Stimulated activated CD8-positive, alpha-beta memory T cell treated with anti-CD3 and anti-CD28 coated beads, Interleukin-15, amount 100 ng/mL, for 4 hours (primary cell): ENCODE measurements around the gene RAD23B.
"Not testable (repeated sequence)": the region's sequence is repeated elsewhere in the genome, so short reads cannot be mapped to it uniquely, and the experiment has no call there.

ENCODE experiments used
- DNase-seq, 2 donors: peaks; one replicate each; pipeline ENCODE4 v3.0.0-alpha.2; 2020; ENCODE audit warnings: low read depth in 2 of 2

The RAD23B gene

DNA sequence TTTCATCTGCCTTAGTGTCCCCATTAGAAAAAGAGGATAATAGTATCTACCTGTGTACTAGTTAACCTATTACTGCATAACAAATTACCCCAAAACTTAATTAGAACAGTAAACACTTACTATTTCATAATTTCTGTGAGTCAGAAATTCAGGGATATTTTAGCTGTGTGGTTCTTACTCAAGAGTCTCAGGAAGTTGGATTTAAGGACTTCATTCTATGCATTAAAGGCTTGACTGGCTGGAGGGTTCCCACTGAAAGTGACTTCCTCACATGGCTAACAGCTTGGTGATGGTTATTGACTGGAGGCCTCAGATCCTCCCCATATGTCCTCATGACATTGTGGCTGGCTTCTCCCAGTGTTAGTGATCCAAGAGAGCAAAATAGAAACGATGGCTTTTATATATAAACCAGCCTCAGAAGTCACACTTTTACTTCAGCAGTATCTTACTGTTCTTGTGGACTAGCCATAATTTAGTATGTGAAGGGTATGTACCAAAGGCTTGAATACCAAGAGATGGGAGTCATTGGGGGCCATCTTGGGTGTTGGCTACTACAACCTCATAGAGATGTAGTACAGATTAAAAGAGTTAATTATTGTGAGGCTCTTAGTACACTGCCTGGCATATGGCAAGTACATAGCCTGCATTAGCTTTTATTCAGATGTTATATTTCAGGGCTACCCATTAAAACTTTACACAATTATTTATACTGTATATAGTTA lies 9.9 kb downstream of the RAD23B start:
- DNase-seq, result no peak

DNA sequence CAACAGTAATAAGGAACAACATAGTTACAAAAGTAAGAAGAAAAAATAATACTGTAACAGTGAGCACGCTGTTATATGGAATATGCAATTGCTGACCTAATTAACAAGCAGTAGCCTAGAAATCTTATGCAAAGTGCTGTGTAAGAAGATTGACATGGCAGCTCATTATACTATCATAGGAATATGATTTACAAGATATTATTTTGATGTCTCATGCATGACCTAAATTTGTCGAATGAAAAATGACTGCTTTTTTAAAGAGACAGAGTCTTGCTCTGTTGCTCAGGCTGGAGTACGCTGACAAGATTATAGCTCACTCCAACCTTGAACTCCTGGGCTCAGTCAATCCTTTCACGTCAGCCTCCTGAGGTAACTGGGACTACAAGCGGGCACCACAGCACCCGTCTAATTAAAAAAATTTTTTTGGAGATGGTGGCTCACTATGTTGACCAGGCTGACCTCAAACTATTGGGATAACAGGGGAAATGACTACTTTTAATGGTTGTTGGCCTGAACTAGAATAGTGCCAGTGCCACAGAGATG lies 10.5 kb downstream of the RAD23B start:
- no peak for DNase-seq

DNA sequence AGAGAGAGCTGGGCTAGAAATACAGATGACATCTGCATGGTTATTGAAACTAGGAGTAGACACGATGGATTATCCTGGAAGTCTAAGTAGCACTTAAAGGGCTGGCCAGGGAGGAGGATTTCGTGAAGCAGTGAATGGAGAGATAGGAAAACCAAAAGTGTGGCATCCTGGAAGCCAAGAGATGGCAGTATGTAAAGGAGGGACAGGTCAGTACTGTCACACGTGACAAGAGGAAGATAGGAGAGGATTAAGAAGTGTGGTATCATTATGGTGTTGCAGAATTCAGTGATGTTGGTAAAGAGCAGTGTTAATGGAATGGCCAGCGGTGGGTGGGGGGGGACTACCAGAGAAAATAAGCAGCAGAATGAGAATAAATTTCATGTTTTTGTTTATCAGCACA lies 11.7 kb downstream of the RAD23B start:
- no peak for DNase-seq

- no peak for DNase-seq
Measured at GRCh38 chr9:107295995-107296394, 12.9 kb downstream of the RAD23B start.

DNA sequence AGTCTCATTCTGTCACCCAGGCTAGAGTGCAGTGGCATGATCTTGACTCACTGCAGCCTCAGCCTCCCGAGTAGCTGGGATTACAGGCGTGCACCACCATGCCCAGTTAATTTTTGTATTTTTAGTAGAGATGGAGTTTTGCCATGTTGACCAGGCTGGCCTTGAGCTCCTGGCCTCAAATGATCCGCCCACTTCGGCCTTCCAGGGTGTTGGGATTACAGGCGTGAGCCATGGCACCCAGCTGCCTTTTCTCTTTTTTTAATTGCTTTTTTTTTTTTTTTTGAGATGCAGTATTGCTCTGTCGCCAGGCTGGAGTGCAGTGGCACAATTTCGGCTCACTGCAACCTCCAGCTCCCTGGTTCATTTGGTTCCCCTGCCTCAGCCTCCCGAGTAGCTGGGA lies 13.5 kb downstream of the RAD23B start:
- not testable (repeated sequence) for DNase-seq

DNA sequence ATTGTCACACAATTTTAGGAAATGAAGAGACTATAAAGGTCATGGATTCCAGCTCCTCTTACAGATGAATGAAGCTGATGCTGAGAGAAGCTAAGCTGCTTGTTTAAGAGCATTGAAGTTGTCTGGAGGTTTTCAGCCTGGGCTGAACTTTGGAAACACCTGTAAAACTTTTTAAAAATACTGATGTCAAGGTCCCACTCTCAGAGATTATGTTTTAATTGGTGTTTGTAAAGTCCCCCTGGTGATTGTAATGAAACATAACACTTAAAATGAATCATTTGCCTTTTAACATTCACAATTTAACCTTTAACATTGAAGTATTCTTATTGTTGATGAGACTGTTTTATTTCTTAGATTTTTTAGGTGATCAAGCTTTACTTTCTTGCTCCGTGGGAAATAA lies 16.4 kb downstream of the RAD23B start:
- no peak for DNase-seq

DNA sequence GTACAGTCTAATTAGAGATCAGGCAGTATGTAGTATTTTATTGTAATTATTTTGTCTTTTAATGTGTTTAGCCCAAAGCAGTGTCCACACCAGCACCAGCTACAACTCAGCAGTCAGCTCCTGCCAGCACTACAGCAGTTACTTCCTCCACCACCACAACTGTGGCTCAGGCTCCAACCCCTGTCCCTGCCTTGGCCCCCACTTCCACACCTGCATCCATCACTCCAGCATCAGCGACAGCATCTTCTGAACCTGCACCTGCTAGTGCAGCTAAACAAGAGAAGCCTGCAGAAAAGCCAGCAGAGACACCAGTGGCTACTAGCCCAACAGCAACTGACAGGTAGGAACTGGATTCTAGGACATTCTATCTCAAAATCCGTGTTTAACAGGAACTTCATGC lies 23.2 kb downstream of the RAD23B start:
- DNase-seq, result no peak

DNA sequence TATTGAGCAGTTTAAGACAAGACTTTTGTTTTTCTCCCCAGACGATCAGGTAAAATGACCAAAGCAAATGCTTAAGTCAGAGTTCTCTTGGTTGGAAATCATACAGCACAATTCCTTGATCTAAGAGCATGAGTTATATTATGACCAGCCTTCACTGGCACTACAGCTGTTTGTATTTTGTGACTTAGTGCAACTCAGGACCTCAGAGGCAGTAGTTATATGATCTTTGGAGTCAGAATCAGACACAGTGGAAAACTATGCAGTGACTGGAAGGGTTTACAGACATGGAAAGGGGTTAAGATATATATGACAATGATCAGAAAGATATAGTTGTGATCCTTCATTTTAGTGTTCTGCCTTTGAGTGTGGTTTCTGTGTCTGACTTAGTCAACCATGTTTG lies 24.3 kb downstream of the RAD23B start:
- DNase-seq, result no peak

DNA sequence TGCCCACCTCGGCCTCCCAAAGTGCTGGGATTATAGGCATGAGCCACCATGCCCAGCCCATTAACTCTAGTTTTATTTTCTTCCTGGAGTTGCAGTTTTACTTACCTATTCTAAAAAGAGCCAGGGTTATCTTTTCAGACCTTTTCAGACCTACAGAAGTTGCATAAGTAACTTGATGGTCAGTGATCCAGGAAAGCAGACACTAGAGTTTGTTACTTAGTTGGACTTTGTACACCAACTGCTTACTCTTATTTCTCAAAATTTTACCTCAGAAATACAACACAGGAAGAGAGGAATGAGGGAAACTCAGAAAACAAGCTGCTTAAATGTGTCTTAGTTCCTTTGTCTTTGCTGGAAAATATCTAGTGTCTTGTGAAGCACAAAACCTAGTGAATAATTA lies 25.4 kb downstream of the RAD23B start:
- DNase-seq, result no peak

- DNase-seq, result no peak
Measured at GRCh38 chr9:107309271-107309670, 26.2 kb downstream of the RAD23B start.

GRCh38 chr9:107312376-107313050 lies 29.4 kb downstream of the RAD23B start:
- DNase-seq, result no peak

DNA sequence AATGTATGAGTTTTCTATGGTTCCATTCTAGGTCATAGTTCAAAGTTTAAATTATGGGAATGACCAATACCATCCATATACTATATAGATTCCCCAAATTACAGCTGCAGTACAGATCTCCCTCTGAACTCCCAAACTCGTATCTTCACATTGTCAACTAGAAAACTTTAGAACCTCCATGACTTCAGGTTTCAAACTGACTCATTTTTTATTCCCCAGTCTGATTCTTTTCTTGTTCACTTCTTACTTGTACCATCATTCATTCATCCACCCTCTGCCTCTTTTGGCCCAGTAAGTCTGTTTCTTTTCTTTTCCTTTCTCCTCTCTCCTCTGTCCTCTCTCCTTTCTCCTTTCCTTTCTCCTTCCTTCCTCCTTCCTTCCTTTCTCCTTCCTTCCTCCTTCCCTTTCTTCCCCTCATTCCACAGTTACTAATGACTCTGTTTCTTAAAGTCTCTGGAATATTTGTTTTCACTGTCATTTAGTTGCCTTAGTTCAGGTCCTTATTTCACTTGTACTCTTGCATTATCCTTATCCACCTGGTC lies 30.5 kb downstream of the RAD23B start:
- no peak for DNase-seq

DNA sequence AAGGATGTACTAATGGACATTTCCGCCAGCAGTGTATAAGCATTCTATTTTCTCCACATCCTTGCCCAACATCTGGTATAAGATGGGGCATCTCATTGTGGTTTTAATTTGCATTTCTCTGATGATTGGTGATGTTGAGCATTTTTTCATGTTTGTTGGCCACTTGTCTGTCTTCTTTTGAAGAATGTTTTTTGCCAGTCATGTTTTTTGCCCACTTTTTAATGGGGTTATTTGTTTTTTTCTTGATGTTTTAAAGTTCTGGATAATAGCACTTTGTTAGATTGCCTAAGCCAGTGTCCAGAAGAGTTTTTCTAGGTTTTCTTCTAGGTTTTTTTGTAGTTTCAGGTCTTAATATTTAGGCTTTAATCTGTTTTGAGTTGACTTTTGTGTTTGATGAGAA lies 31.7 kb downstream of the RAD23B start:
- DNase-seq, result no peak

DNA sequence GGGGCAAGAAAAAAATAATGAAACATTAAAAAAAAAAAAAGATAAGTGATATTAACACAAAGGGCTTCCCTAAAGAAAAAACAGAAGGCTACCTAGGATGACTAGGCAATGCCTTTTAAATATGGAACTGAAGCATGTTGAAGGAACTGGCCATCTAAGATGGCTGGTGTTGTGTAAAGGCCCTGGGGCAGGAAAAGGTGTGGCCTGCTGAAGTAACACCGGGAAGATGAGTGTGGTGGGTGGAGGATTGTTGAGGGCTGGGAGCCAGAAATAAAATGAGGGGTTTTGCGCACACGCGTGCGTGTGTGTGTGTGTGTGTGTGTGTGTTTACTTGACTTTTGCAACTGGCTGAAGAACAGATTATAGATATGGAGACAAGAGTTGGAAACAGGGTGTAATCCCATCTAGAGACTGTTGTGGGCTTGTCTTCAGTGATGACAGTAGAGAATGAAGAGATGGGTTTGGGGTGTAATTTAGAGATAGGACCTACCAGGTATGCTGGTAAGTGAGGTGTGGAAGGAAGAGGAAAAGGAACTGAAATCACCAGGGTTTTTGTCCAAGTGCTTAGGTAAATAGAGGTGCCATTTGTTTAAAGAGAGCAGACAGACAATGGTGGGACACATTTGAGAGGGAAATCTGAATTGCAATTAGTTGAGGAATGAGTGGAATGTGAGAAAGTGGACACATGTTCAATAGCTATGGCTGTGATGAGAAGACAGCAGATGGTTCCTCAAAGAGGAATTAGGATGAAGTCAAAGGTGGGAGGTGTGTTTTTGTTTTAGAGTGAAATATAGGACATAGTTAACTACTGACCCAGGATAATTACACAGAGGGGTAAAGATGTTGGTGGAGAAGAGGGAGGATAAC lies 33.9 kb downstream of the RAD23B start:
- no peak for DNase-seq

DNA sequence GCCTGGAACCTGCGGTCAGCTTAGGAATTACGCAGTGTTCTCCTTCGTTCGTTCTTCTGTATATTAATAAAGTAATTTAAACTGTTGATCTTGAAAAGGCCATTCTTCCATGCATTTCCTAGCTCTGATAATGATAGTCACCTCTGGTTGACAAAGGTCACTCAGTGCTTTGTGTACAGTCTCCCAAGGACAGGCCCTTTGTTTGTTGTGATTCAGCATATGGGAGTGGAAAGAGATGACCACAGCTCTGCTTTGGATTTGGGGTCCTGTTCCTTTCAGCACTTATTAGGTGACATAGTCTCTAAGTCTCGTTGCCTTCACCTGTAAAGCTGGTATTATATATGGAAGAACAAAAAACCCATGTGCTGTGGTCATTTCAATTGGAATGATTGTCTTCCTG lies 39.6 kb downstream of the RAD23B start:
- no peak for DNase-seq

DNA sequence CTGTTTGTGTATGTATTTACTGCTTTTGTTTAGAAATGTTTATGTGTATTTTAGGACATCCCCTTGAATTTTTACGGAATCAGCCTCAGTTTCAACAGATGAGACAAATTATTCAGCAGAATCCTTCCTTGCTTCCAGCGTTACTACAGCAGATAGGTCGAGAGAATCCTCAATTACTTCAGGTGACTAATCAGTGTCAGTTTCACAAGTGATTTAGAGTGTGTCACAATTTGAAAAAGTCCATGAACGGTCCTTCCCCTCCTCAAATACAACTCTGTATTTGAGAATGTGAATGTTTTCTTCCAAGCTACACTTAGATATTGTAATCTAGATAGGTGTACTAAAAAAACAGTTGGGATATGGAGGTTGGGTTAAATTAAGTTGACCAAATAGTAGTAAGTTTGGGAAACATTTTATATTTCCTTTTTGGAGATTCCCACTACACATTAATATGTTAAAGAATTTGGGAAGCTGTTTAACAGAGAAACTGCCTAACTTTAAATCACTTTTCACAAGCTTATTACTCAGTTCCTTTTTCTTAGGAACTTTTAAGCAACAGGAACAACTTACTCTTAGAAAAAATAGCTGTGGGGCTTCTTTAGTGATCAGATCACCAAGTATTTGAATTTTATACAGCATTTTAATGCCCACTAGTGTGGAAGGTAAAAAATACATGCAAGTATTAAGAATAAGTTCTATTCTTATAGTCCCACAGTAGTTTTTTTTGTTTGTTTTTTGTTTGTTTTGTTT lies 40.9 kb downstream of the RAD23B start:
- DNase-seq, result no peak

GRCh38 chr9:107325842-107326241 lies 42.8 kb downstream of the RAD23B start:
- DNase-seq, result no peak

- DNase-seq, result no peak
Measured at GRCh38 chr9:107328510-107328909, 45.4 kb downstream of the RAD23B start.

GRCh38 chr9:107330420-107330819 lies 47.3 kb downstream of the RAD23B start:
- DNase-seq, result no peak

- no peak for DNase-seq
Measured at GRCh38 chr9:107332883-107333282, 49.8 kb downstream of the RAD23B start.

DNA sequence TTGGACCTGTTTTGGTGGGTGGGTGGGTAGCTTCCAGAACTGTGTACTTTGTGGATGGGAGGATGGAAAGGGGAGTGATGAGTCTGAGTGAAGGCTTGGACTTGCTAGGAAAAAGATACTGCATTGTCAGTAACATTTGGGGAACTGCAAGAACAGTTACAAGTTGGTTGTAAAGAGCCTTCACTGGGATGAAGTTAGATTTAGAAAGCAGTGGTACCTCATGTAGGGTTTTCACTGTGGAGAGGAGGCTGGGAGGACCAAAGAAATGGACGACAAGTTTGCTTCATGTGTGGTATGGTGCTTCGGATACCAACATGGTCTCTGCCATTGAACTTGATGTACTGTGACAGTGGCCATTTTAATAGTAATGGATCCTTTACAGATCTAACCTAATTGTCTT lies 50.3 kb downstream of the RAD23B start:
- no peak for DNase-seq
